Memory B cell (primary cell): ENCODE measurements around the gene ATP8B4.
"Not testable (repeated sequence)": the region's sequence is repeated elsewhere in the genome, so short reads cannot be mapped to it uniquely, and the experiment has no call there.

Source experiments
- ATAC-seq: fragments of 150-1000 bp; cut with Tn5 transposase; 2 replicates; pipeline ENCODE4 v1.10.0; 2021; ENCODE audit warnings: low read depth, mild to moderate bottlenecking, moderate library complexity
- DNase-seq, 2 donors: peaks; one replicate each; pipeline ENCODE4 v3.0.0; 2022; ENCODE audit warnings: low spot score in 2 of 2
- H3K27ac Mint-ChIP-seq: one replicate; pipeline ENCODE4 v1.8.0; 2022; ENCODE audit warnings: mild to moderate bottlenecking, moderate library complexity, mixed read lengths
- H3K27me3 Mint-ChIP-seq: one replicate; pipeline ENCODE4 v1.8.0; 2022; ENCODE audit warnings: mixed read lengths
- H3K36me3 Mint-ChIP-seq: one replicate; pipeline ENCODE4 v1.8.0; 2022; ENCODE audit warnings: mild to moderate bottlenecking, mixed read lengths
- H3K4me1 Mint-ChIP-seq: one replicate; pipeline ENCODE4 v1.8.0; 2022; ENCODE audit warnings: mixed read lengths
- H3K4me3 Mint-ChIP-seq: one replicate; pipeline ENCODE4 v1.8.0; 2022; ENCODE audit warnings: mild to moderate bottlenecking, moderate library complexity, mixed read lengths
- H3K9me3 Mint-ChIP-seq: one replicate; pipeline ENCODE4 v1.8.0; 2022; ENCODE audit warnings: mixed read lengths

The ATP8B4 gene

DNA sequence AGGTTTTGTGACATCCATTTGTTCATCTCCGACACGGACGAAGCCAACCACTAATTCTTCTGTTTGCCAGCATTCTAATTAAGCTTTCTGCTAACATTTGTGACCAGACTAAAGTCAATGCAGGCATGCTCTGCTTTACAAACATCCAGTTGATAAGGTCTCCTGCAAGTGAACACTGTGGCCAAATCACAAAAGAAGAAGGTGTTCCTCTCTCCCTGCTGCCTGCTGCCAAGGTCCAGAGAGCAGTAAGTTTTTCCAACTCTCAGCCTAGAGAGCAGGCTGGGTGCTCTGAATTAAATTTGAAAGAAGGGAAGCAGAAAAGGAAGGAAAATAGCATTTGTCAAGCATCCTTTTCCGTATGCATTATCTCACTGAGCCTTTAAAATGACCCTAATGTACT lies 133.6 kb downstream of the ATP8B4 start:
- H3K4me3 Mint-ChIP-seq = no peak overlapping the region
- no peaks in the 10 kb centered on the region for H3K4me1 Mint-ChIP-seq
- no peaks in the 10 kb centered on the region for H3K9me3 Mint-ChIP-seq
- ATAC-seq (no peak), DNase-seq (no peak)
- H3K27me3 Mint-ChIP-seq = peaks cover 5% of the 10 kb centered on the region
- H3K27ac Mint-ChIP-seq = no peak overlapping the region
- no peaks in the 10 kb centered on the region for H3K36me3 Mint-ChIP-seq

DNA sequence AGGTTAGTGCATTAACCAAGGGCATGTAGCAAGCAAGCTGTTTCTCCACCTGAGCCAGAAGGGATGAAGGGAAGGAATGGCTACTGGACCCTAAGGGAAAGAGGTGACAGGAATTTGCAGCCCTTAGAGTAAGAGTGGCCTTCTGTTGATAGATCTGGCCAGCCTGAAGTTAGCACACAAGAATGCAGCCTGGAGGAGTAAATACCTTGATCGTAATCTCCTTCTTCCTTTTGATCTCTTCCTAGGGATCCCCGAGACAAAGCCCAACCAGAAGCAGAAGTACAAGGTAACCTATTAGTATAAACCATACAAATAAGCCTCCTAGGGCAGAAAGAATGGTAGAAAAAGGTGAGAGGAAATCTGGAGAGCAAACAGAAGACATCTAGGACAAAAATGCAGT lies 134.6 kb downstream of the ATP8B4 start:
- Mint-ChIP-seq H3K4me1 (peaks cover 3% of the 10 kb centered on the region), H3K4me3 (no peak overlapping the region), H3K36me3 (no peaks in the 10 kb centered on the region), H3K27me3 (peaks cover 5% of the 10 kb centered on the region), H3K27ac (no peak overlapping the region), H3K9me3 (no peaks in the 10 kb centered on the region)
- no peak for ATAC-seq
- no peak for DNase-seq

DNA sequence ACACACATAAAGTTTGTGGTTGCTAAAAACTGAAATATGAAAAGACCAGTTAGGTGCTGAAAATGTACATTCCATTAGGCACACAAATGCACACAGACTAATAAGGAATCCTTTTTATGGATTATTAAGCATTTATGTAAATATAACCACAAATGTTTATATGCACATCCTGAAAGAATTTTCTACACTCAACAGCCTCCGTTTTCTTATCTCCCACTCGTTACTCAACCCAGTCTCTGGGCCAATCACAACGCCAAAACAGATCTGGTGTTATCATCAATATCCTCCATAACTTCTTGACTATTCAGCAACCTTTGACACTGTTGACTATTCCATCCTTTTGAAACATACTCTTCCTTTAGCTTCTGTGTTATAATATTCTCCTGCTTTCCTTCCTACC lies 136.4 kb downstream of the ATP8B4 start:
- peaks cover 3% of the 10 kb centered on the region for H3K4me1 Mint-ChIP-seq
- no peaks in the 10 kb centered on the region for H3K36me3 Mint-ChIP-seq
- H3K27ac Mint-ChIP-seq = no peak overlapping the region
- no peak for ATAC-seq
- DNase-seq = no peak
- H3K4me3 Mint-ChIP-seq = no peak overlapping the region
- no peaks in the 10 kb centered on the region for H3K9me3 Mint-ChIP-seq
- H3K27me3 Mint-ChIP-seq = peaks cover 5% of the 10 kb centered on the region

DNA sequence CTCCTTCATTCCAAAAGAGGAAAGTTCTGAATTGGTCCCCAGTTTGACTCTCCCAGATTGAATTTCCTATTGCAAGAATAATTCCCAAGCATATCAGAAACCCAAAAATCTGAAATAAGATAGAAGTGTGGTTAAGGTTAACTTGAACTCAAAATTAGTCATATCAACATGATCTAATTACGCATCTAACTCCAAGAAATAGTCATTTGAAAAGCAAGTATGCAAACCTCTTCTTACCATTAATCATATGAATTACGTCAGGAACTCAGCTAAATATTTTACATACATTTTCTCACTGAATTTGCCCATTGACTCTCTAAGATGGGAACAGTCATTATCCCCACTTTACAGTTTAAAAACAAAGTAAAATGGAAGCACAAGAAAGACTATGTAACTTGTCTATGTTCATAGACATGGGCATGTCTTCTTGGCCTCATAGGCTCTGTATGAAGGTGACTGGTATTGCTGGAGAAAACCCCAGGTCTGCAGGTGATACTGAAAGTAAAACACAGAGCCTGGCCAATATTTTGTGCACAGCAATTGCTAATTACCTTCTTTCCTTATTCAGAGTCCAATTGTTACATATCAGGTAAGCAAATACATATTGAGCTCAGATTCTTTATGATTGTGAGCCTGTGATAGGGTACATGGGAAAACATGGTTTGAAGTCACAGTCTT lies 139.2 kb downstream of the ATP8B4 start:
- Mint-ChIP-seq H3K27ac (no peak overlapping the region), H3K9me3 (no peaks in the 10 kb centered on the region), H3K4me3 (no peak overlapping the region), H3K4me1 (peaks cover 3% of the 10 kb centered on the region), H3K27me3 (peaks cover 5% of the 10 kb centered on the region), H3K36me3 (no peaks in the 10 kb centered on the region)
- peak; percentile 45 for ATAC-seq
- DNase-seq = no peak

DNA sequence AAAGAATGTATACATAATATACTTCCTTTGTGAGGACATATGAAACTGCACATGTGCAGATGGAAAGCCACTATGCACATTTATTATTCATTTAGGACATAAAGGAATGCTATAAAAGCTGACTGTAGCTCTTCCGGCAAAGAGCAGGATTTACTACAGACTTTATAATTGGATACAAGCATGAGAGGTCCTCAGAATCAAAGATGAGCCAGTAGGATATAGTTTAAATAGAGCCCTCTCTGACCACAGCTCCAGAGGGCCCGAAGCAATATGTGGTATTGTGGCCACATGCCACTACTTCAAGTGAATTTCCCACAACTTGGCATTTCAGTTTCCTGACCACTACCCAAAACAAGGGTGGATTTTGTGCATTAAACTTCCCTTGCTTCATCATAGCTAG lies 140.9 kb downstream of the ATP8B4 start:
- no peak for DNase-seq

DNA sequence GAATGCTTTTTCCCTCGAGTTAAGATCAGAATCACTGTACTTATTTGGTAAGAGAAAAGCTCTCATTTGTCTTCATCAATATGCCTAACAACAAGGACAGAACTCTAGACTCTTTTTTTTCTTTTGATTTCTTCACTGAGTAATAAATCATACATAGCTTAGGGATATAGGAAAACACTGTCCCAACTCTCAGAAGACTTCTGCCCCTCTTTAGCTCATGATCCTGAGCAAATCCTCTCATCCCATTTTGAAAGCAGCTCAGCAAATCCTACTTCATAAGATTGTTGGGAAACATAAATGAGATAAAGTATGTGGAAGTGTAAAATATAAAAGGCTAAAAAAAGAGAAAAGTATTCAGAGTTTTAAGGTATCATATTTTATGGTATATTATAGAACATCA lies 141.7 kb downstream of the ATP8B4 start:
- DNase-seq (no peak), ATAC-seq (no peak)
- Mint-ChIP-seq H3K4me1 (peaks cover 3% of the 10 kb centered on the region), H3K27me3 (no peaks in the 10 kb centered on the region), H3K36me3 (no peaks in the 10 kb centered on the region), H3K4me3 (no peak overlapping the region), H3K9me3 (no peaks in the 10 kb centered on the region), H3K27ac (no peak overlapping the region)

More for the DNA sequence above, 140.9 kb downstream of the ATP8B4 start:
- H3K4me3 Mint-ChIP-seq = no peak overlapping the region
- H3K27me3 Mint-ChIP-seq = peaks cover 2% of the 10 kb centered on the region
- no peak for ATAC-seq
- peaks cover 3% of the 10 kb centered on the region for H3K4me1 Mint-ChIP-seq
- H3K9me3 Mint-ChIP-seq = no peaks in the 10 kb centered on the region
- no peaks in the 10 kb centered on the region for H3K36me3 Mint-ChIP-seq
- H3K27ac Mint-ChIP-seq = no peak overlapping the region

DNA sequence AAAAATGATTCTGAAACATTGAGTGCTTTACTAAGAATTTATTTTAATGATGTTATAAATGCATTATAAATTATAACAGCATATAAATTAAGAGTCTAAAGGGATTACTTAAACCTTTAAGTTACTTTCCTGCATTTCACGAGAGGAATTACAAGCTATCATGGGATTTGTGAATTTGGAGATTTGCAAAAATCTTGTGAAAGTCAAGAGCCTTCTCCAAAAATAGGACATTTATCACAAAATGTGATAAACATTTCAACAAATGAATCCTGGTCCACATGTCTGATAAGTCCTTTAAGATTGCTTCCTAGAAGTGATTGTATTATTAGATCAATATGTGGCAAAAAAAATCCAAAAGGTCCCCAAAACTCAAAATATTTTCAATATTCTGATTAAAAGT lies 154.5 kb downstream of the ATP8B4 start:
- Mint-ChIP-seq H3K27me3 (peaks cover 5% of the 10 kb centered on the region), H3K9me3 (peaks cover 7% of the 10 kb centered on the region), H3K4me1 (no peaks in the 10 kb centered on the region), H3K27ac (no peak overlapping the region), H3K4me3 (no peak overlapping the region), H3K36me3 (no peaks in the 10 kb centered on the region)
- ATAC-seq (no peak), DNase-seq (no peak)

DNA sequence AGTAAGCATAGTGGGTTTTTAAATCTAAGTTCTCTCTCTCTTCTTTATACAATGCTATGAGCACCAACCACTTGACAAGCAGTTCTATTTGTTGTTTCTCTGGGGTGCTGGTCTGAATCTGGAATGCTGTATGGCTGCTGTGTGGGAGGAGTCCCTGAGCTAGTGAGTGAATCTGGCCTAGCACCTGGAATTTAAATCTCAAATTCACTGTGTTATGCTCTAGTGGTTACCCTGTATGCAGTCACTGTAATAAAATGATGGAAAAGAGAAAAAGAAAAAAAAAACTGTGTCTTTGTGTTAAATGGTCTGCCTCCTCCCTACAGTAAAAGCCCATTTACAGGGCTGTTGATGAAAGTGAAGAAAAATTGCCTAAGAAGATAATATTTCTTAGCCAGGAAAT lies 155.0 kb downstream of the ATP8B4 start:
- Mint-ChIP-seq H3K9me3 (peaks cover 7% of the 10 kb centered on the region), H3K4me3 (no peak overlapping the region), H3K27ac (no peak overlapping the region), H3K36me3 (no peaks in the 10 kb centered on the region), H3K4me1 (no peaks in the 10 kb centered on the region), H3K27me3 (peaks cover 5% of the 10 kb centered on the region)
- DNase-seq = no peak
- no peak for ATAC-seq

DNA sequence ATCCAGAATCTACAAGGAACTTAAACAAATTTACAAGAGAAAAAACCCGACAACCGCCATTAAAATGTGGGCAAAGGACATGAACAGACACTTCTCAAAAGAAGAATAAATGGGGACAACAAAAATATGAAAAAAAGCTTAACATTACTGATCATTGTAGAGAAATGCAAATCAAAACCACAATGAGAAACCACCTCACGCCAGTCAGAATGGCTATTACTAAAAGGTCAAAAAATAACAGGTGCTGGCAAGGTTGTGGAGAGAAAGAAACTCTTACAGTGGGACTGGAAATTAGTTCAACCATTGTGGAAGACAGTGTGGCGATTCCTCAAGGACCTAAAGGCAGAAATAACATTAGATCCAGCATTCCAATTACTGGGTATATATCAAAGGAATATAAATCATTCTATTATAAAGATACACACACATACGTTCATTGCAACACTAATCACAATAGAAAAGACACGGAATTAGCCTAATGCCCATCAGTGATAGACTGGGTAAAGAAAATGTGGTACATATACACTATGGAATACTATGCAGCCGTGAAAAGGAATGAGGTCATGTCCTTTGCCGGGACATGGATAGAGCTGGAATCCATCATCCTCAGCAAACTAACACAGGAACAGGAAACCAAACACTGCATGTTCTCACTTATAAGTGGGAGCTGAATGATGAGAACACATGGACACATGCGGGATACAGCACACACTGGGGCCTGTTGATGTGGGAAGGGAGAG lies 155.8 kb downstream of the ATP8B4 start:
- H3K4me3 Mint-ChIP-seq, H3K27ac Mint-ChIP-seq, H3K27me3 Mint-ChIP-seq, H3K4me1 Mint-ChIP-seq, DNase-seq, ATAC-seq, H3K9me3 Mint-ChIP-seq, H3K36me3 Mint-ChIP-seq: not testable (repeated sequence)

DNA sequence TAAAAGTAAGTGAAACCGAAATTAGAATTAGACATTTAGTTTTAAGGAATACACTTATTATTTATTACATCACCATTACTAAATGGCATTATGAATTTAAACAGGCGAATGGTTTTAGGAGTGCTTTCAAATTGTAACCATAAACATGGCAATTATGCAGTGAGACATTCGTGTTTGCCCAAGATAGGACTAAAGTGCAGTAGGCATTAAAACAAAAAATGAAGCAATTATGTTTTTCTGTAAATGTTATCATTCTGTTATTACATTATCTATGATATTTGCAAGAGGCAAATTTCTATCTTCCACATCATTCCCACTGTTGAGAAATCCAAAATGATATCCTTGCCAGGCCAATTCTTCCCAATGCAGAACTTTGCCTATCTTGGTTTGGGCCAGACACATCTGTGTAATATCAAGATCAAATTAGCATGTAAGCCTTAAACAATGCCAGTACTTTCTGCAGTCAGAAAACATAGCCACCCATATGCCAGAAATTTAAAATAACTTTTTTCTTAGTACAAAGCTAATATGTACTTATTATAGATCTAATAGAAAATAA lies 156.9 kb downstream of the ATP8B4 start:
- H3K27me3 Mint-ChIP-seq = peaks cover 3% of the 10 kb centered on the region
- no peak overlapping the region for H3K27ac Mint-ChIP-seq
- H3K9me3 Mint-ChIP-seq = peaks cover 7% of the 10 kb centered on the region
- no peaks in the 10 kb centered on the region for H3K36me3 Mint-ChIP-seq
- no peak for DNase-seq
- ATAC-seq = no peak
- H3K4me1 Mint-ChIP-seq = no peaks in the 10 kb centered on the region
- H3K4me3 Mint-ChIP-seq = no peak overlapping the region

DNA sequence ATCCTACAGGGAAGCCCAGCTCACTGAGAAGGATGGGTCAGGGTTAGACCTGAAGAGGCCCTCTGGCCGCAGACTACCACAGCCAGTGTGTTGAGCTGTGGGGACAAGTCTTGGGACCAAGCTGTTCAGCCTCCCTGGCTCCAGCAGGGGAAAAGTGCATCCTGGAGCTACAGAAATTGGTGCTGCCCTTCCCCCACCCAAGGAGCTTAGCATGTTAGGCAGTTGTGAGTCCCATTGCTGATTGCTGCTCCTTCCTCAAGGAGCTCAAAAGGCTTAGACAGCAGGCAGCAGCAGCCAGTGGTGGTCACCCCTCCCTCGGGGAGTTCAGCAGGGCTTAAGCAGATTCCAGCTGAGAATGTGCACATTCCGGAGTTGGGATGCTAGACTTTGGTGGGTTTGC lies 165.6 kb downstream of the ATP8B4 start:
- Mint-ChIP-seq H3K4me1 (no peaks in the 10 kb centered on the region), H3K4me3 (no peak overlapping the region), H3K27me3 (peaks cover 4% of the 10 kb centered on the region), H3K27ac (no peak overlapping the region), H3K9me3 (peaks cover 10% of the 10 kb centered on the region), H3K36me3 (no peaks in the 10 kb centered on the region)
- no peak for DNase-seq
- ATAC-seq = no peak

DNA sequence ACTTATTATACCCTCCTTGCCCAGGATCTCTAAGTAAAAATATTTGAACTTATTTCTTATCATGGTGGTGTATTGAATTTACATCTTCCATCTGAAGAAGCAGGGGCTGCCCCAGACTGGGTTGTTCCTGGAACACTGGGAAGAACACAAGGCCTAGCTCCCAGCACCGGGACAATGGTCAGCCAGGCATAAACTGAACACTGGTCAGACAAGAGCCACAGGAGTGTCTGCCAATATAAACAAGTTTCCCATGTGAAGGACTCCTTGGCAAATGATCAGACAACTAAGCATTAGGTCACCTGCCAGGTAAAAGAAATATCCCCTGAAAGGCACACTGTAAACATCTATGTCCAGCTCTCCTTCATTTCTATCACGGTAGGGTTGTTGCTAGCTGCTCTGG lies 172.4 kb downstream of the ATP8B4 start:
- H3K27me3 Mint-ChIP-seq = no peaks in the 10 kb centered on the region
- ATAC-seq (no peak), DNase-seq (no peak)
- H3K36me3 Mint-ChIP-seq = no peaks in the 10 kb centered on the region
- H3K4me3 Mint-ChIP-seq = no peak overlapping the region
- H3K9me3 Mint-ChIP-seq = peaks cover 23% of the 10 kb centered on the region
- H3K4me1 Mint-ChIP-seq = no peaks in the 10 kb centered on the region
- no peak overlapping the region for H3K27ac Mint-ChIP-seq

DNA sequence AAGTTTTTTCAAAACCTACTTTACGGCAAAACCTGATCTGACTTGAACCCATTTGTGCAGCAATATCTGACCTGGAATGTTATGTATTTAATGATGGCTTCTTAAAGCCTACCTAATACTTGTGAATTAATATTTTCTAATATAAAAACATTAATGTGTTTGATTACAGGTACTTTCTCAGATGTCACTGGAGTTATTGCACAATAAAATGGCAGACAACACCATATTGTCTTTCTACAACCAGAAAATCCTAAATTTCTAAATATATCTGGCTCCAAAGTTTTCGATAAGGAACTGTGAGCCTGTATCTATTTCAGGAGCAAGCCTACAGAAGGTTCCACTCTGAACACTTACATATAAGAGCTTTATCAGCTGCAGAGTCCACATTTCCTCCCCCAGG lies 184.5 kb downstream of the ATP8B4 start:
- ATAC-seq (no peak), DNase-seq (no peak)
- no peaks in the 10 kb centered on the region for H3K4me1 Mint-ChIP-seq
- no peak overlapping the region for H3K27ac Mint-ChIP-seq
- no peaks in the 10 kb centered on the region for H3K36me3 Mint-ChIP-seq
- H3K4me3 Mint-ChIP-seq = no peak overlapping the region
- H3K27me3 Mint-ChIP-seq = peaks cover 2% of the 10 kb centered on the region
- H3K9me3 Mint-ChIP-seq = peaks cover 5% of the 10 kb centered on the region

DNA sequence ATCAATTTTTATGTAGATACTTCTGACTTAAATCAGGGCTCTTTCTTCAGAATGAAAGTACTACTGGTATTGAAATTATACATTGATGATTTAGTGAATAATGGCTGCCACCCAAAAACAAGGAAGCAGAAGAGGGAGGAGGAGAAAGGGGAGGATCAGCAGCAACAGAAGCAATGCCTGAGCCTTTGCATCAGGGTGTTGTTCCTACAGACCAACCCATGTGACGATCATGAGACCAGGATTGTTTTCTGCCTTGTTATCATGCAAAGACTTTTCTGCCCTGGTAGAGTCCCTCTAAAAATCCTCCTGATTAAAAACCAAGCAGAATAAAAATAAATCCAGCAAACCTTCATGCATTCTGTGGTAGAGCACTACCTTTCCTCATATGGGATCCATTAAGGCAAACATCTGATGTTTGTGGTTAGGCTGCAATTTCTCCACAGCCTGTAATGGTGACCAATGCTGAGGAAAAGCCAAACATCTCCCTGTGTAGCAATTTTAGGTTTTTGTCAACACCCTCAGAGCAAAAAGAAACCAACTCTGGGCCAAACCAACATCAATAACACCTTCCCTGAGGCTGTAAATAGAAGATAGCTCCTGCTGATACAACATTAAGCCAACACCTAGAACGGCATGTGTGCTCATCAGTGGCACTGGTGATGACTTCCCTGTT lies 191.7 kb downstream of the ATP8B4 start:
- Mint-ChIP-seq H3K27me3 (peaks cover 3% of the 10 kb centered on the region), H3K36me3 (no peaks in the 10 kb centered on the region), H3K4me3 (no peak overlapping the region), H3K9me3 (no peaks in the 10 kb centered on the region), H3K27ac (no peak overlapping the region), H3K4me1 (no peaks in the 10 kb centered on the region)
- ATAC-seq = no peak
- no peak for DNase-seq
